Measurements from ENCODE around the gene VCL. TPM values are rescaled to one million over a fixed set of nuclear protein-coding genes. Genes with fewer than 3 reads are reported as not detected.

The VCL gene
- total RNA-seq, 1 experiment from 2014 or later = 291 TPM

DNA sequence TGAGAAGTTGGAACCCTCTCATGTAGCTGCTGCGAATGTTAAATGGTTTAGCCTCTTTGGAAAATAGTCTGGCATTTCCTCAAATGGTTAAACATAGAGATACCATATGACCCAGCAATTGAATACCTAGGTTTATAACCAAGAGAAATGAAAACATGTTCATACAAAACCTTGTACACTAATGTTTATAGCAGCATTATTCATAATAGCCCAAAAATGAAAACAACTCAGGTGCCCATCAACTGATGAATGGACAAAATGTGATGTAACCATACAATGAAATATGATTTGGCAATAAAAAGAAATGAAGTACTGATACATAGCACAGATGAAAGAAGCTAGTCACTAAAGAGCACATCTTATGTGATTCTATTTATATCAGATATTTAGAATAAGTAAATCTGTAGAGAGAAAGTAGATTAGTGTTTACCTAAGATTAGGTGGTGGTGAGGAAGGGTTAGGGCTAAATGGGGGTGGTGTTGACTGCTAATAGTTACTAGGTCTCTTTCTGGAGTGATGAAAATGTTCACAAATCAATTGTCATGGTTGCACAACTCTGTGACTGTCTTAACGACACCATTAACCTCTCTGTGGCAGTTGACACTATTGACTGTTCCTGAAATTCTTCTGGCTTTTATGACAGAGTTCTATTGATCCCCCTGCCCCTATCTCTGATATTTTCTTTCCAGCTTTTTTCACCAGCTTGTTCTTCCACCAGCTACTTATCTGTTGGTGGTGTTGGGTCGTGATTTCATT, 35.2 kb downstream of the VCL start:
- no peak overlapping the region for H2BK120ac ChIP-seq (ENCODE audit: low read depth, low read length, poor library complexity, severe bottlenecking)
- no CpG with 5 or more reads among the region's 3 CpGs for WGBS (ENCODE audit: extremely low coverage, insufficient read length, low lambda C conversion rate)
- Mint-ChIP-seq H3K27me3 (ENCODE audit: low read depth) (no peaks in the 10 kb centered on the region), H3K4me1 (peaks cover 54 to 57% of the 10 kb centered on the region in 2 experiments), H3K27ac (peak overlapping the region in 1 of 3 experiments; percentile 69; a peak in 4 of 7 replicates), H3K9me3 (no peaks in the 10 kb centered on the region), H3K36me3 (ENCODE audit: insufficient read depth in 1 of 3, low read depth in 3 of 3) (peaks cover 4 to 41% (median 25%) of the 10 kb centered on the region in 3 experiments; a peak in 6 of 7 replicates), H3K4me3 (no peak overlapping the region)
- no peak overlapping the region for H3K56ac ChIP-seq (ENCODE audit: insufficient read length, low read depth, low read length)
- no peak overlapping the region for H2BK5ac ChIP-seq (ENCODE audit: insufficient read length, low read length)
- H2AFZ ChIP-seq (ENCODE audit: low read length) = no peak overlapping the region
- H2BK12ac ChIP-seq (ENCODE audit: insufficient read length, low read depth, low read length) = no peak overlapping the region
- H2BK20ac ChIP-seq (ENCODE audit: low read depth, low read length, poor library complexity, severe bottlenecking) = no peak overlapping the region
- H3K79me2 ChIP-seq (ENCODE audit: insufficient read depth, low read length) = peaks cover 17% of the 10 kb centered on the region; the same call in 1 of the 2 replicates
- no peak overlapping the region for H3K4ac ChIP-seq (ENCODE audit: low read depth, low read length)
- H3K9me3 ChIP-seq (ENCODE audit: control insufficient read depth, low read depth, low read length) = no peaks in the 10 kb centered on the region
- no peak overlapping the region for H2BK15ac ChIP-seq (ENCODE audit: low read depth, low read length)
- TF ChIP-seq, protein P1, sequence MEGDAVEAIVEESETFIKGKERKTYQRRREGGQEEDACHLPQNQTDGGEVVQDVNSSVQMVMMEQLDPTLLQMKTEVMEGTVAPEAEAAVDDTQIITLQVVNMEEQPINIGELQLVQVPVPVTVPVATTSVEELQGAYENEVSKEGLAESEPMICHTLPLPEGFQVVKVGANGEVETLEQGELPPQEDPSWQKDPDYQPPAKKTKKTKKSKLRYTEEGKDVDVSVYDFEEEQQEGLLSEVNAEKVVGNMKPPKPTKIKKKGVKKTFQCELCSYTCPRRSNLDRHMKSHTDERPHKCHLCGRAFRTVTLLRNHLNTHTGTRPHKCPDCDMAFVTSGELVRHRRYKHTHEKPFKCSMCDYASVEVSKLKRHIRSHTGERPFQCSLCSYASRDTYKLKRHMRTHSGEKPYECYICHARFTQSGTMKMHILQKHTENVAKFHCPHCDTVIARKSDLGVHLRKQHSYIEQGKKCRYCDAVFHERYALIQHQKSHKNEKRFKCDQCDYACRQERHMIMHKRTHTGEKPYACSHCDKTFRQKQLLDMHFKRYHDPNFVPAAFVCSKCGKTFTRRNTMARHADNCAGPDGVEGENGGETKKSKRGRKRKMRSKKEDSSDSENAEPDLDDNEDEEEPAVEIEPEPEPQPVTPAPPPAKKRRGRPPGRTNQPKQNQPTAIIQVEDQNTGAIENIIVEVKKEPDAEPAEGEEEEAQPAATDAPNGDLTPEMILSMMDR (conservative IDR thresholded peaks at IDR 0.05) = no peak
- H4K5ac ChIP-seq (ENCODE audit: insufficient read length, low read depth, low read length) = no peak overlapping the region
- no peak overlapping the region for H3K18ac ChIP-seq (ENCODE audit: insufficient read length, low read depth, low read length)
- no peak overlapping the region for H3K9ac ChIP-seq (ENCODE audit: extremely low read depth, insufficient read length, low read length)
- H4K91ac ChIP-seq (ENCODE audit: insufficient read length, low read depth, low read length) = no peak overlapping the region
- no peaks in the 10 kb centered on the region for H4K20me1 ChIP-seq (ENCODE audit: control insufficient read depth, insufficient read depth, insufficient read length)
- no peak overlapping the region for H3K14ac ChIP-seq (ENCODE audit: insufficient read depth, low read length)
- H4K8ac ChIP-seq (replicated peaks; ENCODE audit: insufficient read length, low read depth, low read length) = no peak overlapping the region
- no peaks in the 10 kb centered on the region for H3K27me3 ChIP-seq (ENCODE audit: insufficient read depth, low read length)
- H3K23ac ChIP-seq (ENCODE audit: insufficient read length, low read depth, low read length) = no peak overlapping the region
- H3K23me2 ChIP-seq (ENCODE audit: insufficient read length, low read depth, low read length, poor library complexity, severe bottlenecking) = no peaks in the 10 kb centered on the region
- peaks cover 4% of the 10 kb centered on the region for H3K79me1 ChIP-seq (ENCODE audit: insufficient read depth, low read depth, low read length, poor library complexity, severe bottlenecking)
- H3K4me1 ChIP-seq (ENCODE audit: insufficient read depth, low read length) = peaks cover 12% of the 10 kb centered on the region
- H3K4me2 ChIP-seq (ENCODE audit: insufficient read depth, insufficient read length, low read length) = no peak overlapping the region
- H3T11ph ChIP-seq (ENCODE audit: low read length) = no peak overlapping the region
- DNase-seq = no peak
- no peak overlapping the region for H2AK5ac ChIP-seq (ENCODE audit: insufficient read length, low read length)
- no peak overlapping the region for H3K27ac ChIP-seq (ENCODE audit: insufficient read length, low read depth, low read length)

Measured in H9 (cell line).